ENCODE data around the gene BCL2L15.

BCL2L15 gene

GRCh38 chr1:113887402-113888175 lies at the start of gene BCL2L15:
BCL2L15 (minus strand) TSS chr1:113887581; CDS start chr1:113887375, 206 bp downstream.
- no peak for DNase-seq (ENCODE audit: low read depth, low spot score)

DNA sequence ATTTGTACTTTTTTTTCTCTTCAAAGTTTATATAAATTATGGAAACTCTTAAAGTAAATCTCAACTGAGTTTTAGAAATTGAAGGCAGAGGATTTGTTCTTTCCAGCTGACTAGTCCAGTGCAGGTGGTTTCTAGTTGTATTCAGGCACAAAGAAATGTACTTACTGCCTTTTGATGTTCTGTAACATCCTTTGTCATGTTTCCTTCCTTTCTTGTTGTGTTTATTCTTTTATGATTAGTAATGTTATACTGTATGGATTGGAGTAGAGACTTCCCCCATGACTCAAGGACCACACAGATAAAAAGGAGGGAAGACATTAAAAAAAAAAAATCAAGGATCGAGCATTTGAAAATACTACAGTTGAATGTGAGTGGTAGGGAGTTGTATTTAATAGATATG lies 49.8 kb upstream of the BCL2L15 start:
- DNase-seq (ENCODE audit: low read depth, low spot score): no peak

GRCh38 chr1:113935970-113936369 lies 48.6 kb upstream of the BCL2L15 start:
- no peak for DNase-seq (ENCODE audit: low read depth, low spot score)

DNA sequence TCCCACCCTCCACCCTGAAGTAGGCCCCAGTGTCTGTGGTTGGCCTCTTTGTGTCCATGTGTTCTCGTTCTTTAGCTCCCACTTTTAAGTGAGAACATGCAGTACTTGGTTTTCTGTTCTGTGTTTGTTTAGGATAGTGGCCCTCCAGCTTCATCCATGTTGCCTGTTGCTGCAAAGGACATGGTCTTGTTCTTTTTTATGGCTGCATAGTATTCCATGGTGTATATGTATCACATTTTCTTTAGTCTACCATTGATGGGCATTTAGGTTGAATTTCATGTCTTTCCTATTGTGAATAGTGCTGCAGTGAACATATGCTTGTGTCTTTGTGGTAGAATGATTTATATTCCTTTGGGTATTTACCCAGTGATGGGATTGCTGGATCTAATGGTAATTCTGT lies 47.8 kb upstream of the BCL2L15 start:
- no peak for DNase-seq (ENCODE audit: low read depth, low spot score)

DNA sequence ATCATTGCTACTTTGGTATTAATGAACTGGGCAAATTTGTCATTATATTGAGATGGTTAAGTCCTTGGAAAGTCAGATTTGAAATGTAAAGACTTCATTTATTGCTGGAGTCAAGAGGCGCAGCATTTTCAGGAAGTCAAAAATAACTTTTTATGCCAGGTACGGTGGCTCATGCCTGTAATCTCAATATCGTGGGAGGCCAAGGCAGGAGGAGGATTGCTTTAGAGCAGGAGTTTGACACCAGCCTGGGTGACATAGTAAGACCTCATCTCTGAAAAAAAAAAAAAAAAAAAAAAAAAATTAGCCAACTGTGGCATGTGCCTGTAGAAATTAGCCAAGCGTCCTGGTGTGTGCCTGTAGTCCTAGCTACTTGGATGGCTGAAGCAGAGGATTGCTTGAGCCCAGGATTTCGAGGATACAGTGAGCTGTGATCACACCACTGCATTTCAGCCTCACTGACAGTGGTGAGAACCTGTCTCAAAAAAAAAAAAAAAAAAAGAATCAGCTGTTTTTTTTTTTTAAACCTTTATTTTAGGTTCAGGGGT lies 47.2 kb upstream of the BCL2L15 start:
- DNase-seq (ENCODE audit: low read depth, low spot score): no peak

DNA sequence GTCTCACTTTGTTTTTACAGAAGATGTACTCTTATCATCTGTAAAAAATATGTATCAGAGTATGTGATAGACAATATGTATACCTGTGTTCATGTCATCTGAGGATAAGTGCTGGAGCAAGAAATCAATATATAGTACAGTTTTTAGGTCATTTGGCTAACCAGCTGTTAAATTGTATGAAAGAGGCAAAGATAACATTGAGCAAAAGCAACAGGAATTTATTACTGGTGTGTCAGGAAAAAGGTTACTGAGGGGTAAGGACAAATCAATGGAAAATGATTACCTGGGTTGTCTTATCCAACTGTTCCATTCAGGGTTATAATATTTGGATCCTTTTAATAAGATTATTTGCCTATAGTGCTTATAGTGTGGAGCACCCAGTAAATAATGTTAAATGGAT lies 46.6 kb upstream of the BCL2L15 start:
- DNase-seq (ENCODE audit: low read depth, low spot score): no peak

DNA sequence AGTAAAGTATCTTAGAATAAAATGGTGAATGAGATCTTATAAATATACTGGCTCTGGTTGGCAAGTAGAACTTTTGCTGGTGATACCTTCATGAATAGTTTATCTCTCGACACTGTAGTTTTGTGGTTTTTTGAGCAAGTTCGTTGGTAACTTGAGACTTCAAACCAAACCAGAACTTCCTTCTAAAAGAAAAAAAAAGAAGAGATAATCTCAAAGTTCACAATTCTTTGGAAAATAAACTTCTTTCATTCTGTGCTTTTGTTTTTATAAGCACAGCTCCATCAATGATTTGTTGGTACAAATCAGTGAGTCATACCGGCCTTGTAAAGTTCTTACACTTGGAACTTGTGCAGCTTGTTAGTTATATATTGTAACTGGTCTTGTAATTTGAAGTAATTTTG lies 44.1 kb upstream of the BCL2L15 start:
- no peak for DNase-seq (ENCODE audit: low read depth, low spot score)

- no peak for DNase-seq (ENCODE audit: low read depth, low spot score)
Observed at GRCh38 chr1:113930499-113931161, 43.2 kb upstream of the BCL2L15 start.

DNA sequence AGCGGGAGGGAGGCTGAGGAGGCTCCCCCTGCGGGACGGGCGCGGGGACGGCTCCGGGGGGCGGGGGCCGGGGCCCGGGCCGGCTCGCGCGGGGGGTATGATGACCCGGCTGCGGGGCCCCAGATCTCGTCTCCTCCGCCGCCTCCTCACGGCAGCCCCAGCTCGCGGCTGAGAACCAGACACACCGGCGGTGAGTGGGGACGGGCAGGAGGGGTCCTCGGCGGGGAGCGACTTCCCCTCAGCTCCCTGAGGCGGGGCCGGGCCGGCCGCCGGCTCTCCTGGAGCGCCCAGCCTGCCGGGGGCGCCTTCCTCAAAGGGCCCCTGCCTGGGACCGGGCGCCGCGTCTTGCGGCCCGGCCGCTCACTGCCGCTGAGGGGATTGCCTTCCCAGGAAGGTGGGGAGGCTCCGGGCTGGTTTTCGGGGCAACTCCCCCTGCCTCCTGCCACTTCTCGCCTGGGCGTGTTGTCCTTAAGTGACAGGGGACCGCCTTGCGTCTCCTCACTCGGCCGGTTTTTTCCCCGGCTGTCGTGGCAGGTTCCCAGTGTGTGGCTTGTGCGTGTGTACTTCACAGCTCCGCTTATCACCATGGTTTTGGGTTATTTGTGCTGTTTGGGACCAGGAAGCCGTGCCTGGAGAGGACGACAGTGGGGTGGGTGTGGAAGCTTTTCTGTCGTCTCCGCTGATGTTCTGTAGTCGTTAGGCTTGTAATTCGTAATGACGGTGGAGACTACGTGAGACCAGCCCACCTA lies 42.5 kb upstream of the BCL2L15 start:
- peak; percentile 11 for DNase-seq (ENCODE audit: low read depth, low spot score)

DNA sequence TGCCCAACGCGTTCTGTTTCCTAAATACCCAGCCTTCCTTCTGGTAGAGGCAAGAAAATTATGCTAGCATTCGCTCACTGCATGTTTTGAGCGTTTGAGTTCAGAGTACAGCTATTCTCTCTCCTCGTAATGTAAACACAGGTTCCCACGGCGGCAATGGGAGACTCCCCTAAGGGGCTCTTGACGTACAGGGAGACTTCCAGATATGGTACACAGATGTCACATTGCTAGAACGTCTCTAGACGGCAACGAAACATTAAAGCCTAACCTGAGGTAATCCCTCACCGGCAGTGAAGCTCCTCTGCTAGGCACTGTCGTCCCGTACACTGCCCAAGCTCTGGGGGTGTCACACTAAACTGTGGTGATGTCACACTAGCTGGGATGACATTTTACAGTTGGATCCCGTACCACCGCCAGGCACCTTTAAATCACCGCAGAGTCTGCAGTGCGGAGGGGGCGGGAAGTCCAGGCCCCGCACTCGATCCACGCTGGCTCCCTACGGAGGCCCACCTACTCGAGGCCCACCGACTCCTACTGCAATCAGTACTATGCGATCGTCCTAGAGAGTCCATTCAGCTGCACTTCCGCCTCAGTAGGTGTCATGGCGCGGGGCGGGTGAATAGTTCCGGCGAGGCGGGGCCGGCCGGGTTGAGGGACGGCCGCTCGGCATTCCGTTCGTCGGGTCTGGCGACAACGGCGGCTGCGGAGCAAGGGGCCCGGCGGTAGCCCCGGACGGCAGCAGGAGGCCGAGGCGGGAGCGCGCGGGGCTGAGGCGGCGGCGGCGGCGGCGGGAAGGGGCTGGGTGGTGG lies 41.8 kb upstream of the BCL2L15 start, which contains the start of gene HIPK1:
HIPK1 (plus strand) TSS at position 384 of the 809 bp plus-strand sequence.
- peak; percentile 89 for DNase-seq (ENCODE audit: low read depth, low spot score)

DNA sequence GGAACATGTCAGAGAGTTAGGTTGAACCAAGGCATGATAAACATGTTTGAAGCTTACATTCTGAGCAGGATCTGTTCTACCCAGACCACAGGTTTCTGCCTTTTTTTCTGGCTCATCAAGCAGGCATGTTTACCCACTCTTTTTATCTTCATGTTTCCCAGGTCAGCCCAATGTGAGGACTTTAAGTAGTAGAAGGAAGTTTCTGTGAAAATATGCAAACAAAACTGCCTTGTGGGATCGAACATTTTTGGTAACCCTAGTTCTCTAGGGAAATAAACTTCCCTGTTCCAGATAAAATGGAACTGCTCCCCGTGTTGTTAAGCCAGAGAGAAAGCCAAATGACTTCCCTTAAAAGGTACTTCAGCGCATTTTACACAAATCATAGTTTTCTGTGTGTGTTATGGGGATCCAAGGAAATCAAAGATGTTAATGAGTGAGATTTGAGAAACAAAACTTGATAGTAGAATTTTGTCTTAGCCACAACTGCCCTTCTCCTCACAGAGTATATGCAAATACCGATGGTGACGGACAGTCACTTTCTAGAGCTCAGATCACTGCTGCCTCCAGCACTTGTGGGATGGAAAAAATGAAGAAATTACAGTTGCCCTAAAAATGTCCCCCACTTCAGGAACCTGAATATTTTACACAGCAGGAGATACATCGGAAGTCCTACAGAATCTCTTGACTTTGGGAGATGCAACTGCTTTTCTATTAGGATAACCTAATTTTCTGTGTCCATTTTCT lies 41.0 kb upstream of the BCL2L15 start:
- no peak for DNase-seq (ENCODE audit: low read depth, low spot score)

- DNase-seq (ENCODE audit: low read depth, low spot score): no peak
Observed at GRCh38 chr1:113924473-113924872, 37.1 kb upstream of the BCL2L15 start.

DNA sequence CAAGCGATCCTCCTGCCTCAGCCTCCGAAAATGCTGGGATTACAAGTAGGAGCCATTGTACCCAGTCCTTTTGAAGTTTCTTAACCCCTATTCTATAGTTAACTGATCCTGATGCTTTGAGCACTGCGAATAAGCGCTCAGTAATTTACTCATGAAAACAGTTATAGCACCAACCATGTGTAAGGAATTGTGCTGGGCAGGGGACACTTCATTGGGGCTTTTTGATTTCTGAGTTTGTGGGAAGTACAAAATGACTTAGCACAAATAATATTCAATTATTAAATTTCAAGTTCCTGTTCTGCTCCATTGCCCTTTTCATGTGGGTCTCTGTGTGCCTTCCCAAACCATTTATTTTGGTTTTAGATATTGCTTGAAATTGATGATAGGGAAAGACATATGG lies 35.6 kb upstream of the BCL2L15 start:
- DNase-seq (ENCODE audit: low read depth, low spot score): no peak

GRCh38 chr1:113918243-113918642 lies 30.9 kb upstream of the BCL2L15 start:
- DNase-seq (ENCODE audit: low read depth, low spot score): no peak

DNA sequence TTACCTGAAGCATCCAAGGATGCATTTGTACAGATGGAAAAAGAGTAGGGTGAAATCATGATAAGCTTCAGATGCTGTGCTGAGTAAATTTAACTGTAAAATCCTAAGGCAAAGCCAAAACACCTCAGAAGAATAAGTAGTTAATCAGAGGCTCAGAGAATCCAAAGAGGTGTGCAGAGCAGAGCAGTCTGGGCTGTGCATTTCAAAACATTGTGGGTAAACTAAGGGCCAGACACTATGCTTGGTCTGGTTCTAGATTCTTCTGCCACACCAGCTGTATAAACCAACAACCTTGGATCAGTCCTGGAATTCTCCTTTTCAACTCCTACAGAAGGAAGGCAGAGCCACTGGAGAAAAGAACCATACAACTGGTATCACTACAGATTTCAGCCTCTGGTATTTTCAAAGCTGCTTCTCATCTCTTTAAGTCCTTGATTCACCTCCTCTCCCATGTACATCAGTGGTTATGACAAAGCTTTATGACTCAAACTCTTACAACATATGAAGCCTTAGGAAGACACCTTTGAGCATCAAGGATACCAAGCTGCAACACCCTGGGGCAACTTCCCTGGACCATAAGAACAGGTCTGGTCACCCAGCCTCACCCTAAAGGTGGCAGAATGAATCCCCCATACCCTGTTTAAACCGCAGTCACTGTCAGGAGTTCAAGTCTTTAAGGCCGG lies 30.2 kb upstream of the BCL2L15 start:
- DNase-seq (ENCODE audit: low read depth, low spot score): no peak

GRCh38 chr1:113916974-113917373 lies 29.6 kb upstream of the BCL2L15 start:
- DNase-seq (ENCODE audit: low read depth, low spot score): no peak

DNA sequence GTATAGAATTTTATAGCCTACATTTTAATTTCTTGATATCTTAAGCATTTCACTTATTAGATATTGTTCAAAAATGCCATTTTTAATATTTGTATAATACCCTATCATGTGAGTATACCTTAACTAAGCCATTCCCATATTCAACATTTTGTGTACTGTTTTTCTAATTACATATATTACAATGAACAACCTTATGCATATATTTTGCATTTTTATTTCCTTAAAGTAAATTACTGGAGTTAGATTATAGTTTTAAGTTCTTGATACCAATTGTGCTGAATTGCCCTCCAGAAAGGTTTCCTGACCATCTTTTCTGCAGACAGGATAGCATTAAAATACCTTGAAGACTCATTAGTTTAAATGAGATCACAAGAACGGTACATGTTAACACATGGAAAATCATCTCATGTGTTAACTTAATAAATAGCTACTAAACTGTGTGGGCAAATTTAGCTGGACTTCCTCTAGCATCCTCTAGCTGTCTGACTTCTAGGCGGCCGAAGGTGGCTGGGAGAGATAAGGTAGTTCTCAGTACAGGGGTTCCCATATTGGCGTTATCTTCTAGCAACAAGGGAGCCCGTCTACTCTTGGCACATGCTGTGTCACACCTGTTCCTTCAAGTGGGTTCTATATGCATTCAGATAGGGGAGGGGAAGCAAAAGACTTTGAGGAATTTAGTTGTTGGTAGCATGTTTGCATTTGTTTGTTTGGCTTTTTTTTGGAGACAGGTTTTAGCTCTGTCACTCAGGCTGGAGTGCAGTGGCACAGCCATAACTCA lies 26.7 kb upstream of the BCL2L15 start:
- no peak for DNase-seq (ENCODE audit: low read depth, low spot score)

- no peak for DNase-seq (ENCODE audit: low read depth, low spot score)
Observed at GRCh38 chr1:113913312-113913668, 25.9 kb upstream of the BCL2L15 start.

- no peak for DNase-seq (ENCODE audit: low read depth, low spot score)
Observed at GRCh38 chr1:113912594-113913311, 25.4 kb upstream of the BCL2L15 start.
